NOMO-1 treated with dmso at 0.1 percent for 144 hours (cell line): ENCODE measurements around the gene OR1Q1.
"Not testable (repeated sequence)": the region's sequence is repeated elsewhere in the genome, so short reads cannot be mapped to it uniquely, and the experiment has no call there.

ENCODE experiments used
- DNase-seq: peaks from one replicate; lab custom pipeline; 2025; ENCODE audit not compliant: unreplicated experiment; lab: John Stamatoyannopoulos, UW

Gene OR1Q1

GRCh38 chr9:122614362-122614761, at the start of gene OR1Q1:
Gene OR1Q1, plus strand, starts transcription at chr9:122614738. Its CDS starts 0 bp downstream, at chr9:122614738.
- no peak for DNase-seq

GRCh38 chr9:122567901-122568300, 46.6 kb upstream of the OR1Q1 start:
- DNase-seq = no peak

GRCh38 chr9:122572456-122572855, 42.1 kb upstream of the OR1Q1 start:
- DNase-seq = no peak

GRCh38 chr9:122579874-122580273, 34.7 kb upstream of the OR1Q1 start:
- DNase-seq = no peak

- no peak for DNase-seq
These were observed 34.2 kb upstream of the OR1Q1 start for GRCh38 chr9:122580360-122580759.

GRCh38 chr9:122583284-122583683, 31.3 kb upstream of the OR1Q1 start, which contains the start of gene OR1L8:
Gene OR1L8, minus strand, starts transcription at chr9:122583384. Its CDS starts 14,907 bp downstream, at chr9:122568477.
- not testable (repeated sequence) for DNase-seq

- no peak for DNase-seq
These were observed 8.8 kb upstream of the OR1Q1 start for GRCh38 chr9:122605691-122606090.

GRCh38 chr9:122606587-122606986, 8.0 kb upstream of the OR1Q1 start:
- no peak for DNase-seq

- no peak for DNase-seq
These were observed 4.7 kb upstream of the OR1Q1 start for GRCh38 chr9:122609804-122610203.

GRCh38 chr9:122619996-122620395, 5.5 kb downstream of the OR1Q1 start:
- DNase-seq = no peak

- DNase-seq = no peak
These were observed 27.7 kb downstream of the OR1Q1 start for GRCh38 chr9:122642226-122642625.

GRCh38 chr9:122656378-122656777, 41.8 kb downstream of the OR1Q1 start:
- DNase-seq = no peak

GRCh38 chr9:122657527-122657926, 43.0 kb downstream of the OR1Q1 start, which contains the start of gene OR1B1:
Gene OR1B1, minus strand, starts transcription at chr9:122657627.
- DNase-seq = no peak

GRCh38 chr9:122661416-122661815, 46.9 kb downstream of the OR1Q1 start, which contains the start of gene OR1L1:
Gene OR1L1, plus strand, starts transcription at chr9:122661716. Its CDS starts 0 bp downstream, at chr9:122661716.
- no peak for DNase-seq
